Activated CD4-positive, alpha-beta T cell treated with anti-CD3 and anti-CD28 coated beads, Interleukin-2, amount 50 U/mL, for 1 hour (primary cell): ENCODE data around the gene RNF151.
"Not testable (repeated sequence)": the region's sequence is repeated elsewhere in the genome, so short reads cannot be mapped to it uniquely, and the experiment has no call there.

Experiments used
- DNase-seq: peaks from one replicate; pipeline ENCODE4 v3.0.0-alpha.2; 2020

RNF151 gene

GRCh38 chr16:1939833-1940232 is 26.8 kb upstream of the RNF151 start:
- not testable (repeated sequence) for DNase-seq

- DNase-seq, result no peak
These were observed 26.1 kb upstream of the RNF151 start for GRCh38 chr16:1940273-1941161.

- no peak for DNase-seq
These were observed 25.3 kb upstream of the RNF151 start for GRCh38 chr16:1941162-1942046.

GRCh38 chr16:1942047-1942809 is 24.4 kb upstream of the RNF151 start:
- no peak for DNase-seq

- peak; percentile 99 for DNase-seq
These were observed 23.6 kb upstream of the RNF151 start, which contains the start of gene MSRB1 for GRCh38 chr16:1942810-1943726. MSRB1 (minus strand) TSS chr16:1943199; CDS start chr16:1943156, 43 bp downstream.

- DNase-seq, result no peak
These were observed 21.9 kb upstream of the RNF151 start for GRCh38 chr16:1944612-1945199.

GRCh38 chr16:1945559-1946391 is 20.9 kb upstream of the RNF151 start:
- DNase-seq, result no peak

- DNase-seq, result no peak
These were observed 19.9 kb upstream of the RNF151 start for GRCh38 chr16:1946495-1947368.

GRCh38 chr16:1947369-1947670 is 19.3 kb upstream of the RNF151 start:
- no peak for DNase-seq

- DNase-seq, result no peak
These were observed 17.1 kb upstream of the RNF151 start for GRCh38 chr16:1949507-1949906.

- no peak for DNase-seq
These were observed 16.6 kb upstream of the RNF151 start for GRCh38 chr16:1950047-1950446.

GRCh38 chr16:1950559-1950958 is 16.1 kb upstream of the RNF151 start:
- no peak for DNase-seq

- no peak for DNase-seq
These were observed 12.9 kb upstream of the RNF151 start for GRCh38 chr16:1953734-1954133.

- DNase-seq, result not testable (repeated sequence)
These were observed 9.1 kb upstream of the RNF151 start for GRCh38 chr16:1957434-1958142.

GRCh38 chr16:1958143-1958491 is 8.5 kb upstream of the RNF151 start:
- not testable (repeated sequence) for DNase-seq

- no peak for DNase-seq
These were observed 7.9 kb upstream of the RNF151 start for GRCh38 chr16:1958715-1959268.

- peak; percentile 91 for DNase-seq
These were observed 7.2 kb upstream of the RNF151 start, which contains the start of gene NDUFB10 for GRCh38 chr16:1959269-1960039. NDUFB10 (plus strand) TSS chr16:1959538; CDS start chr16:1959625, 87 bp downstream.
